Amniotic stem cell (primary cell): ENCODE results near the gene SLC8A1.
A peak's percentile ranks its signal among the peaks of the same experiment; 100 is the strongest.

ENCODE experiments used
- DNase-seq: peaks from one replicate; lab custom pipeline; 2025; lab: John Stamatoyannopoulos, UW

The SLC8A1 gene

DNA sequence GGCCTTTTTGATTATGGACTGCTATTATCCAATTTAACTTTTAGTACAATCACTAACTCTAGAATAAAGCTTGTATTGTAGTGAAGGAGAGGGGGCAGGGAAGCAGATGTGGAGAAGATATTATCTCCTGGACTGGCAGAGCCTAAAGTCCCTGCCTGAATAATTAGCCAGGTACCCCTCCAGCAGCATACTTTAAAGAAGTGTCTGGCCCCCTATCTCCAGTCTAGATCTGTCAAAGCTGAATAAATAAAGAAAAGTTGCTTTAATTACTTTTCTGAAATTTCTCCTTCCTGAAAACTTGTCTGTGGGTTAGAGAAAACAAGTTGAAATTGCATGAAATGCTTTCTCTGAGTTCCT lies 258.2 kb downstream of the SLC8A1 start:
- no peak for DNase-seq

DNA sequence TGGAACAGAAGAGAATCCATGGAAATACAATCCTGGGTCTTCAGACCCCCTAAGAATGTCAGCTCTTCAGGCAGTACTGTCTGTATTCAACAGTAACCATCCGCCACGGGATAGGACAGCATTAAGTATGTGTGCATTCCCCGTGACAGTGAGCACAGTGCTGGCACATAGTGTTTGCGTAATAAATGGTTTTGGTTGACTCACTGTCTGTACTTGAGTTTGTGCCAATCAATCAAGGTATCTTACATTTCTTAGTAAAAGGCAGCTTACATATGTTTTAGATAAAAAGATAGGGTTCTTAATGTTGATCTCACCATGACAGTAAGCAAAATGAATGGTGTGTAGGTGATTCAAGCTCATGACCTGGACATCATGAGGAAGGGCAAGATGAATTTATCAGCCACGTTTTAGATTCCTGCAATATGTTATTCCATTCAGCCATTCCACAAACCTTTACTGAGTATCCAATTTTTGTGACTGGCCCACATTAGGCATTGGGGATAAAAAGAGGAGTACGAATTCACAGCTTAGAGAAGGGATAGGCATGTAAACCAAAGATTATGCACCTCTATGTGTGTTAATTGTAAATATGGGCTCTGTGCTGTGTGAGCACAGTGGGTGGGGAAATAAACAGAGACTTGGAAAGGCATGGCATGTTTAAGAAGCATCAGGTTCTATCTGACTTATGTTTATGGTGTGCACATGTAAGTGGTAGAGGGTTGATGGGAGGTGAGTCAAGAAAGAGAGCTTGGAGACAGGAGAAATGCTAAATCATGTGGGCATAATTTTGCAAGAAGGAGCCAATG lies 258.8 kb downstream of the SLC8A1 start:
- DNase-seq = no peak

DNA sequence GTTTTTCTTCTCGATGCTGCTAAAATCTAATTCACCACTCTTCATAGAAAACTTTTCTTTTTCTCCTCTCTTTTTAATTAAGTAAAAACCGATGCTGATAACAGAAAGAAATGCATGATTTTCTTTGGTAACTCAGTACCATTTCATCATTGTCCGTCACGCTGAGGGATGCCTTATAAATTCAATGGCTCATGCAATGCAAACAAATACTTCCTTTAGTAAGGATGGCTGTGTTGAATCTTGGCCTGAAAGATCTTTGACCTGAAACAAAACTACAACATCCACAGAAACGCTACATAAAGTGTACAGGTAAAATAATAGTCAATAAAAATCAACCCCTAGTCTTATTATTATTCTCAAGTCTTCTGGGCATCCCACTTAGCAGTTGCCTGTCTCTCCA lies 261.4 kb downstream of the SLC8A1 start:
- no peak for DNase-seq

DNA sequence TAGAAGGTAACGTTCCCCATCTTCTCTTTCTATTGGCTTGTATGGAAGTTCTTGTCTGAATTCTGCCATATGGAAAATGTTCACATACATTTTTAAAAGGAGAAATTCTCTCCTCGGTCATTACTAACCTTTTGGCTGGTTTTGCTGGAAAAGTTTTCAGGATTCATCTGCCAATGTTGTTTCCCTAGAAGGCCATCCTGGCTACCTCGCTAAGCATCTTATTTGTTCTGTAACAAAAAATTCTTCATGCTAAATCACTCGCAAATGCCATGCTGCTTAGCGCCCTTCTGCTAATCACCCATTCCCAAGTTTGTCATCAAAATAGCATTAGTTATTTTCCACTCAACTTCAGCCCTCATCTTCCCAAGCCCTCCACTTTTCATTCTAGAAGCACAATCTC lies 262.0 kb downstream of the SLC8A1 start:
- no peak for DNase-seq

DNA sequence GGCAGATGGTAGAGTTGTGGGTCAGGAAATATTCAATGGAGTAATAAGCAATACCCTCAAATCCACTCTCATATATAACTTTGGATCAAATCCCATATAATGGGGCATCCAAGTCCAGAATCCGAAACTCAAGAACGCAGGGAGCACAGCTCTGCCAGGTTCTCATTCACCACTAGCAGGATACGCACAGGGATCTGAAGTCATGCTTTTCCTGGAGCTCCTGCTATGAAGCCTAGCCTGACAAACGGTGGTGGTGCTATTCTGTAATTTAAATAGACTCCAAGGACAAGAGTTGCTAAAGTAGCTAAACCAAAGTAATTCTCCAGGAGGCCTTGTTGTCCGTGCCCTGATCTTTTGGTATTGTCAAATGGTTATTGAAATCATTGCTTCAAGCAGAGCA lies 264.8 kb downstream of the SLC8A1 start:
- no peak for DNase-seq

DNA sequence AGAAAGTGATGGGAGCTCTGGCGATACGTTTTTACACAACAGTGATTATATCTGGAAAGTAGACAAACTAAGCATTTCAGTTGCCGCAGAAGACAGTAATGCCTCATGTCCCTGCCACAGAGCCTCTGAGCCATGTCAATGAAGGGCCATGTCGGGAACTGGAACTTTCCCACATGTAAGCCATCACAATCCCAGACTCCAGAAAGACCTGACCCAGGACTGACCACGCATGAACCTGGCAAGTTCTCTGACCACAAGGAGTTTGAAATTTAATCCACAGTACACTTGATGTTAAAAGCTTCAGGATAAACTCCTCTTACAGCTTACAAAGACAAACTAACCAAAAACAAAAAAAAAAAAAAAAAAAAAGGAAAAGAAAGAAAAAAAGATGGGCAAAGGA lies 267.3 kb downstream of the SLC8A1 start:
- DNase-seq = no peak

DNA sequence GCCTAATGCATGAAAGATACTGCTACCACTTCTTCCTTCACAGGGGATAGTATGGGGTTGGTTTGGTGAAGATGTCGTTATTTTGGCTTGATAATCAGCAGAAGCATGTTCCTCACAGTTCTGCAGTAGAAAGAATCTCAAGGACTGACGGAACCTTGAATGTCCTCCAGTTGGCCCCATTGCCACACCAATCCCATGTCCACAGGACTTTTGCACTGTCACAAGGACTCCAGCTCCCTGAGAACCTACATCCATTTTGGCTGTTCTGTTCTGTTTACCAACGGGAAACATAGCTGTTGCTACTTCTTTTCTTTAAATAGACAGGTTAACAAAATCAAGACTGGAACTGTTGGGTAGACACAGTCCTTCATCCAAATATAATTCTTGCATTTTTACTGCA lies 270.0 kb downstream of the SLC8A1 start:
- DNase-seq = no peak

DNA sequence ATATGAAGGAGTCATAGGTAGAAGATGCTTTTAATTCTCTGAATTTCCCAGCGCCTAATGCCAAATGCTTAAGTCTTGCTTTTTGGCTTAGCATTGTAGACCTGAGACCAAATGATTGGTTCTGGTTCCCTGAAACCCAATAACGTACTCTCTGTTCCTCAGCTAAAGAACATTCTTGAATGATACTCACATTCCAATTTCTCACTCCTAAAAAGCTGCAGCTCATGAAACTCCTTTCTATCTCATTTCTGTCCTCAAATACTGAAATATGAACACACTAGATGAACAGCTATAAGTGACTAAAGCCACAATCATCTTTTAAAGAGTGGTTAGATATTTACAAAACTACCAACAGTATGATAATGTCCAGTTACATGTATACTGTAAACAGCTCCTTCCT lies 272.1 kb downstream of the SLC8A1 start:
- DNase-seq = no peak

DNA sequence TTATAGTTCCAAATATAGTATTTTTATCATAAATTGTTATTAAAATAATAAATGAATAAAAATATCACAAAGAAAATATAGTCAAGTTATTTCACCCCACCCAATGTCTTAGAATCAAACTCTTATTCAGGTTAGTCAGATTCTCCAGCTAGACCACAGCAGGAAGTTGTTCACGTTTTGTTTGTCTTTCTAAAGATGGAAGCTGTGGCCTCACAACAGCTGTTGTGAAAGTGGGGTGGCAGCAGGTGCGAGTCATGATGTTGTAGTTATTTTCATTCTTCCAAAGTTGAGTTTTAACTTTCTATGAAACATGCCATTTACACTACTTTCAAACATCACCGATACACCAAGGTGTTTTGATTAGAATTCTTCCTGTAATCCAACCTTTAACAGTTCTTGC lies 272.9 kb downstream of the SLC8A1 start:
- no peak for DNase-seq

DNA sequence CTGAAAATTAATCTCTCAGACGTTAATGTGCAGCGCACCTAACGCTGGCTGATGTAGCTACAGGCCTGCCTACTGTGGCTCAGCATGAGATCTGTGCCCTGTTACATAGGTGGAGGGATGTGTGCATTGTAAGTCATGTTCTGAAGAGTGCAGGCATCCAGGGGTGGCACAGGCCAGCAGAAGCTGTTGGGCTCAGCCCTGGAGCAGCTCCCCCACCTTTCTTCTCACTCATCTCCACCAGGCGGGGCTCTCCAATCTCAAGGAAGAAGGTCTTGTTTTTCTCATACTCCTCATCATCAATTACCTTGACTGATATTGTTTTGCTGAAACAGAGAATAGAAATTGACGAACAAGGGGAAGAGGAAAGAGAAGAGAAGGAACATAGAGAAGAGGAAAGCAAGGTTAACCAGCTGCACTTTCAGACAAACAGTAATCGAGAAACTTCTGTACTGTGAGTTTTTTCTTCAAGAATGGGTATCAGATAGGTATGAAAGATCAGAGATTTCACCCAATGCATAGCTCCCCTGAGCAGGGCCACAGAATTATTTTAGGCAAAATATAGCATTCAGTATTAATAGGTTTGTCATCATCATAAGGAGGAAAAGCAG lies 273.6 kb downstream of the SLC8A1 start:
- no peak for DNase-seq

DNA sequence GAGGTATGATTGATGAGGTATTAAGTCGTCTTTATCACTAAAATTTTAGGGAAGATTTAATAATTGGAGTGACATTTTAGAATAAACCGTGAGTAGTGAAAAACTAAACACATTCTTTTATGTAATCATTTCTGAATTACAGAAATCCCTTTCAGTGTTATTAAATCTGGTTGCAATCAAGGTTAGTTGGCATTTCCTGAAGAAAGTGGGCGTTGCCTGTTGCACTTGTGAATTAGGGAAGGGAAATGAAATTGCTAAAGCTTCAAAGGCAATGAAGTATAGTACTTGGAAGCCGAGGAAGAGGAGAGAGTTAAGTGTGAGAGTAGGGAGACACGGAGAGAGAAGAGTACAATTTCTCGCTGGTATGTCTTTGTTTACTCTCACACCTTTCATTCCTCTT lies 274.5 kb downstream of the SLC8A1 start:
- no peak for DNase-seq

DNA sequence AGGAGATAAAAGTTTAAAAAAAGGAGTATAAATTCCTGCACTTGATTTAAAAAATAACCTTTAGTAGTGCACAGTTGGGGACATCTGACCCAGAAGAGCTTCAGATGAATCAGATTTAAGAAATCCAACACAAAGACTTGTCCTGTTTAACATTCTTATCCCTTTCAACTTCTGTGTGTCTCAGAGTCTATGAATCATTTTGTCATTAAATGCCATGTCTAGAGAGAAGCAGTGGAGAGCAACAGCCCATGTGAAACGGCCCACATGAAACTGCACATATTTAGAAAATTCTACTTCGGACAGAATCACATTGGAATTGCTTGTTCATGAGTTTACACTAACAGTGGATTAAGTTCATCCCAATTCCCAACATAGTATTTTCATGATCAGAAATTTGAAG lies 278.6 kb downstream of the SLC8A1 start:
- DNase-seq = peak; percentile 7

DNA sequence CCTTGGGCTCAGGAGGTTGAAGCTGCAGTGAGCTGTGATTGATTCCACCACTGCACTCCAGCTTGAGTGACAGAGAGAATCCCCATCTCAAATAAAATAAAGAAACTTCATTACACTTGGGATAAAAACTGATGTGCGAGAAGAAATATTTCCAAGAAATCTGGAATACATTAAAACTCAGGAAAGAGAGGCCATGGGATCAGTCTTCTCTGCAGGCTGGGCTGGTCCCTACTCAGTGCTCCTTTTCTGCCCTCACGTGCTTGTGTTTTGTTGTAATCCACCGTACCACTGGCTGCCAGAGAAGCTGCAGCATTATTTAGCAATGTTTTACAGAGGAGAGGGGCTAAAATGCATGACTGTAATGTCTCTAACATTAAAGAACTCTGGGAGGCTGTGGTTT lies 282.0 kb downstream of the SLC8A1 start:
- no peak for DNase-seq

DNA sequence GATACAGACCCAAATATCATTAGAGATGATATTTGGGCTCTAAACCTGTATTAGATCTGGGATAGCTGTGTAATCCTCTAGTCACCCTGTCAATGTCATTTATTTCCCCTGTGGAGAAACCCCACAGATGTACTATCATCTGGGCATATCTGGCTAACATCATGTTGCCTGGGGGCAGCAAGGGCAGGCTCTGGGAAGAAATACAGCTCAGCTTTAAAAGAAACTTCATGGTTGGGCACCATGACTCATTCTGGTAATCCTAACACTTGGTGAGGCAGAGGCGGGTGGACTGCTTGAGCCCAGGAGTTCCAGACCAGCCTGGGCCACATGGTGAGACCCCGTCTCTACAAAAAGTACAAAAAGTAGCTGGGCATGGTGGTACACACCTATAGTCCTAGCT lies 282.5 kb downstream of the SLC8A1 start:
- peak; percentile 7 for DNase-seq

DNA sequence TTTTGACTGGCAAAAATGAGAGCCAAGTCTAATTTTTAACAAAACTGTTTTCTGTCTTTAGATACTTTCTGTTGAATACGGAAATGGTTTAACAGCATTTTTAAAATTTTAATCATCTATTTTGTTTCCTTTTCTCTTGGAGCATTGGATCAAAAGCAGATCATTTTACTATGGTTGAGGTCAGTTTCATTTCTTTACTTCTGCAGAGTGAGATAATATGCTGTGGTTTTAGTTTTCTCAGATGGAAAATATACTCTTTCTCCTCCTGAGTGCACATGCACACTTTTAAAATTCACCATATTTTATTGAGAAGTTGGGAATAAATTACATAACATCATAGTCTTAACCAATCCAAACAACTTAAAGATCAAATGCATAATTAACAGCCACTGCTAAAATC lies 283.3 kb downstream of the SLC8A1 start:
- no peak for DNase-seq

DNA sequence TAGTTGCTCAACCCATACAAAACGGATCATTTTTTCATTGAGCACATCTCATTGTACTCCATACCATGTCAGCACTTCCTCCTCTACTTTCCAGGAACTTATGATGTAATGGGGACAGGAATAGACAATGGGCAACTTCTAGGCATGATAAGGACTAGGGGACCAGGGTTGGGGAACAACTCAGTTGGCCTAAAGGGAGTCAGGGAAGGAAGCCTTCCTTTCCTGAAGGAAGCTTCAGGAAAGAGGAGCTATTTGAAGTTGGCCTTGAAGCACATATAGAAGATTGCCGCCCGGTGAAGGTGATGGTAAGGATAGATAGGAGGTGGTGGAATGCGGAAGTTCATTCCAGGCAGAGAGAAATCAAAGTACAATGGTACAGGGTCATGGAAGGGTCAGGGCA lies 283.9 kb downstream of the SLC8A1 start:
- no peak for DNase-seq

DNA sequence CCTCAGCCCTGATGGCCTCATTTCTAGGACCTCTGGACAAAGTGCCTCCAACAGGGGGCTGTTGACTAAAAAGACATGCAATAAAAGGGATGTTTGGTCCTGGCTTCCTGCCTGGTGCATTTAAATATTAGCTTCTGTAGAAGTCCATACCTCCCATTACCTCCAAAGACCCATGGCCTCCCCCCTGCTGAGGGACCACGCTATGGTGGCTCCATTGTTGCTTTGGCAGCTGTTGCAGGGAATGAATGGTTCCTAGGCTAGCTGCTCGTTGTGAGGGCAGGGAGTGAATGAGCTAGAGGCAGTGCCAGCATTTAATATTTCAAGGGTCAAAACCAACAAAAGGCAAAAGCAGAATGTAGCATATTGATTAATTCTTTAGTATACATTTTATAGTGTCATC lies 285.9 kb downstream of the SLC8A1 start:
- no peak for DNase-seq

DNA sequence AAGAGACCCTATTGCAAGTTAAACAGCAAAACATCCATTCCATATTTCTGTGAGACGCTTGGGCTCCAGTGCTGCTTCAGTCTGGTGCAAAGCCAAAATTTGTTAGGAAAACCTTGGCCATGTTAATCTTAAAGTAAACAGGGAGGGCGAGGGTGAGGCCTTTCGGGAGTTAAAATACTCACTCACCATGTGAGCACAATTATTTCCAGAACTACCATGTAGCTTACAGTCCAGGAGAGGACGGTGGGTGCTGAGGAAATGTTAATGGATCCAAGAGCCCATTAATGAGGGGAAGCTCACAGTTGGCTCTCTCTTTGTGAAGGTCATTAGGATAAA lies 286.4 kb downstream of the SLC8A1 start:
- no peak for DNase-seq

DNA sequence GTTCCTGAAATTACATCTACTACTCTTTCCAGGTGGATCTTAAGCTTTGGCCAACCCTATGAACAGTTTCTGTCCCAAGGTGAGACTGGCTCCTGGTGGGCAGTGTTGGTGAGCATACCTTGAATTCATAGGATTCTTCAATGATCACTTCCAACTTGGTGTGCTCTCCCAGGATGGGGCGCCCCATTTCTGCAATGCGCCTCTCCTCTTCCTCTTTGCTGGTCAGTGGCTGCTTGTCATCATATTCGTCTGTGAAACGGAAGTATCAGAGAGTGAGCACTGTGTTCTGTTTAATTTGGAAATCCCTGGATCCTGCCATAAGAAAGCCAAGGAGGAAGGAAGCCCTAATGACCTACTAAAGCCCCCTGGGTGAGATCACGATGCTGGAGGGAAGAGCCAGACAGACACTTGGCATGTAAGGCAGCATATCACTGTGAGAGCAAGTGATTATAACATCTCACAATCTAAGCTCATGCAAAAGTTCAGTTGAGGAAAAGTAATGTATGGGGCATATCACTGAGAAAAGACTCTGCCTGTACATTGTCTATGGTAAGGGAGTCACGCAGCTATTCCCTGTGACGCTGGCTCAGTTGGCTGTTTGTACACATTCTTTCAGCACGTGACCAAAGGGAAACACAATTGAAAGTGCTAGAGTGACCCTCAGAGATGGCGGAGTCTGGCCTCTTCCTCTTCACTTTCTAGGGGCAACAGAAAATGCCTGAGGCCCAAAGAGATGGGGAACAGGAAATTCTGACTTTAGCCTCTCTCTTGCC lies 287.0 kb downstream of the SLC8A1 start:
- no peak for DNase-seq

DNA sequence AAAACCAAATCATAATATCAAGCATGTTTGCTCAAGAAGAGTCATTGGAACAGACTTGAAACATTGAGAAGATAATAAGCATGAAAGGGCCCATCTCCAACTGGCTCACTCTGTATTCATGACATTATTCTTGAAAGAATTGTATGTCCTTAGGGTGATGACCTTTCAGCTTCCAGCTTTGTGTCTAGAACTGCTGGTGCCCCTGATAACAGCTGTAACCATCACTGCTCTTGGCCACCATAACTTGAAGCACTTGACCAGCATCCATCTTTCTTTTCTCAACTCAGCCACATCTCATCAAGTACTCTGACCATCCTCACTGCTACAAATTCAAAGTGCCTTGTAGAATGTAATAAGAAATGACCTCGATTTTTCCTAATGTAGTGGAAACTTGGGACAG lies 289.9 kb downstream of the SLC8A1 start:
- DNase-seq = no peak

DNA sequence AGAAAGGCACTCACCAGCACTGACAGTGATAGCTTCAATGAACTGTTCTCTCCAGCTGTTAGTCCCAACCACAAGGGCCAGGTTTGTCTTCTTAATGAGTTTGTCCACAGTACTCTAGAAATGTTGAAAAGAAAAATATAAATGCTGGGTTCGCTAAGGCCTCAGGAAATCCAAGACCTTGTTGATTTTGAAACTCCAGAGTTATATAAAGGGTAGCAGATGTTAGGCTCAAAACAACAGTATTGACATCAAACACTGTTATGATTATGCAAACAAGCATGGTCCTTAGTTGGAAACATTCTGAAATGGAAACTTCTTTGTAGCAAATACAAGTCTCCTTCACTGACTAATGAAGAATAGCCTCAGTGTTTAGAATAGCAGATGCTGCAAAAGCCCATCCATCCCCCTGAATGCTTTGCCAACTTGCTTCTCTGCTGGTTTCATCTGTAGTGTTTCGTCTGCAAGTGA lies 291.1 kb downstream of the SLC8A1 start:
- DNase-seq = no peak

DNA sequence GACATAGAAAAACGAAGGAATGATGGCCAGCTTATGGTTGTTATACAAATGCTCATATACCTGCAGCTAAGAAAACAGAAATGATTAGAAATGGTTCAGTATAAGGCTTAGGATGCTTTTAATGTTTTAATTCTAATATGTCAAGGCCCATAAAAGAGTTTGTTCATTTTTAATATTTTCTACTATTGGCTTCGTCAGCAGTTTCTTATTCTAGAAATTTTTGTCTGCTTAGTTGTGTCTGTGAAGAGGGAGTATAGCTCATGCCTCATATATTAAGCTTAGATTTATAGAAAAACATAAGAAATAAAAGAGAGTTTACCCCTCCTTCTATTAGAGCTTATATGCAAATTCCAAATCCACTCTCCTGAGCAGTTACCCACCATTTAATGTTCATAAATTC lies 292.6 kb downstream of the SLC8A1 start:
- DNase-seq = no peak

DNA sequence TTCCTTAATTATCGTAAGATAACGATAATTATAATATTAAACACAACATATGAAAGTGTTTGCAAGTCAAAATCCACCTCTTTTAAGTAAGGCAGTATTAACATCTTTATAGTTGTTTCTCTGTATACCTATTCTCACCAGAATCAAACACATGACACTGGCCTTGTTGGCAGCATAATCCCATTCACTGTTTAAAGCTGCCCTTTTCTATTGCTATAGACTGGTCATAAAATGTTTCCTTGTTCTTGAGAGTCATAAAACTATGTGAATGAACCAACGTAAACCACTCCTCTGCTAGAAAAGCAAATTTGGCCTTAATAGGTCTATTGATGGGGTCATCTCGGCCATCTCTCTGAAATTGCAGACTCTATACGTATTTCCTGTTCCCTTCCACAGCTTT lies 293.1 kb downstream of the SLC8A1 start:
- no peak for DNase-seq
